Activated CD4-positive, alpha-beta T cell treated with anti-CD3 and anti-CD28 coated beads for 36 hours (primary cell): Measurements from ENCODE around the gene ZDHHC6. TPM values are rescaled to one million over a fixed set of nuclear protein-coding genes. Genes with fewer than 3 reads are reported as not detected.

Source experiments
- ATAC-seq: fragments of 200-7000 bp; cut with Tn5 transposase; one replicate; pipeline ENCODE4 v1.10.0; 2021; ENCODE audit warnings: mild to moderate bottlenecking, moderate library complexity
- CTCF ChIA-PET: fragments of 350-600 bp; sonication (Branson Sonifier 250); formaldehyde crosslinking; loops from one replicate; lab custom pipeline; 2021; ENCODE audit warnings: antibody characterized with exemption; lab: Charles Lee
- POLR2A ChIA-PET: fragments of 350-600 bp; sonication (Branson Sonifier 250); formaldehyde crosslinking; loops from one replicate; lab custom pipeline; 2021; ENCODE audit warnings: antibody characterized with exemption, inconsistent platforms; lab: Charles Lee
- DNase-seq: peaks from one replicate; pipeline ENCODE4 v3.0.0-alpha.2; 2020
- H3K27ac Mint-ChIP-seq: one replicate; pipeline ENCODE4 v1.8.0; 2021; ENCODE audit warnings: mixed read lengths
- H3K27me3 Mint-ChIP-seq: one replicate; pipeline ENCODE4 v1.8.0; 2021; ENCODE audit warnings: mixed read lengths
- H3K36me3 Mint-ChIP-seq: one replicate; pipeline ENCODE4 v1.8.0; 2021; ENCODE audit warnings: low read depth, mixed read lengths
- H3K4me1 Mint-ChIP-seq: one replicate; pipeline ENCODE4 v1.8.0; 2021; ENCODE audit warnings: mixed read lengths
- H3K4me3 Mint-ChIP-seq: one replicate; pipeline ENCODE4 v1.8.0; 2021; ENCODE audit warnings: mild to moderate bottlenecking, moderate library complexity, mixed read lengths
- H3K9me3 Mint-ChIP-seq: one replicate; pipeline ENCODE4 v1.8.0; 2021; ENCODE audit warnings: low read depth, mixed read lengths
- intact Hi-C, 2 experiments: fragments of 100-400 bp; cut with DNase I in 1 of 2; cut with micrococcal nuclease in 1 of 2; formaldehyde crosslinking; loops; one replicate each; pipeline versions ENCODE4 v1.14.2 to v1.15.1; 2022 to 2024; cut with DNase I, micrococcal nuclease
- total RNA-seq, 2 experiments: library from RNA; stranded (reverse); gene quantifications; one replicate each; pipeline ENCODE4 v1.2.3, GENCODE V29; 2021

The ZDHHC6 gene
- total RNA-seq, 2 experiments from 2014 or later = 42.1 to 61.3 TPM

DNA sequence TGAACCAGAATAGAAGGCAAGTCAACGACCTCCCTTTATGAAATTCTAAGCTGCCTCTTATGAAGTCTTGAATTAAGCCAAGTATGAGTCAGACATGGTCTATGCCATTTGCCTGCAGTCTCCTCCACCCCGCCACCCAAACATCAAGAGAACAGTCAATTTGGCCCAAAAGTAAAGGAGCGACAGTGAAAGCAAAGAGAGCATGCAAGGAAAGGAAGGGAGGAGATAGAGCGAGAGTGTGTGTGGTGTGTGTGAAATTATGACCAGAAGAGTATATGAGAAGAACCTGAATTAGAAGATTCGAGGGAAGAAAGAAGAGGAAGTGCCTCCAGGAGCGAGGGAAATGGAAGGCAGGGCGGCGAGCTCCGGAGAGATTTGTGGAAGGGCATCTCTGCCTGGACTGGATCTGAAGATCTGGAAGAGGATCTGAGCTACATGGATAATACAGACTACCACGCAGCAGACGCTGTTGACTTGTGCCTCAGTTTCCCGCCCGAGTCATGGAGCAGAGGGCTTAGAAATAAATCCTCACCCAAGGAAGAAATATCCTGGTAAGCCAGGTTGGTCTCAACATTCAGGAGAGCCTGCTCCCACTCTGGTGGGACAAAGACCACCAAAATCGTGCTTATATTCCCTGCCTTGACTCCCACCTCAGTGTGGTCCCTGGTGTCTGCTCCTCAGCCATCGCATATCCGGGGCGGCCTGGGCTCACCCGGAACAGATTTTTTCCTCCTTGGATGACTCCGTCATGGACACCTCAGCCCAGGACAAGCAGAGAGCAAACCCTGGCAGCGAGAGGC lies 459 bp downstream of the ZDHHC6 start:
- CTCF ChIA-PET = interaction anchor here (0.7 to 2.1 kb wide), 5 partner anchors 10 to 264 kb away, joined by 3 to 8 read pairs (median 3); no protein-coding TSS in a partner anchor
- Mint-ChIP-seq H3K4me1 (peaks cover 53% of the 10 kb centered on the region), H3K27me3 (no peaks in the 10 kb centered on the region)

DNA sequence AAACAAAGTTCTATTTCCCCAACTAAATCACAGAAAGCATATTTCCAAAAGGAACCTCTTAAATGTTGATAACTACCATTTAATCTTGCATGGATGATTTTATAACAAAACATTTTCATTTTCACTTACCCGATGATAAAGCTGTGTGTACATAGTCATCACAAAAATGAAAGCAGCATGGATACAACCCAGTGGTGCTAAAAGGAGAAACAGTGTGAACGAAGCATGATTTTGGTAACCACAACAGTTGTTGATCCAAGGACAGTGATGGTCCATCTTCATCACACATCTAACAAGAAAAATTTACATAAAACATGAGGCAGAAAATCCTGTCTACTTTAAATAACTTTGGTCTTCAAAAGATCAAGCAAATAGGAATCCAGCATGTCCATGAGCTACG lies 4.7 kb downstream of the ZDHHC6 start:
- Mint-ChIP-seq H3K9me3 (no peaks in the 10 kb centered on the region), H3K4me1 (peaks cover 37% of the 10 kb centered on the region), H3K27ac (peak overlapping the region; percentile 79), H3K36me3 (peaks cover 51% of the 10 kb centered on the region), H3K27me3 (no peaks in the 10 kb centered on the region), H3K4me3 (no peak overlapping the region)
- intact Hi-C loops = loop anchor here in 1 of 2 experiments (10.0 kb wide), 1 partner anchor 257 kb away; the partner anchor contains the start of gene GPAM
- DNase-seq = no peak
- ChIA-PET CTCF (interaction anchor here (1.1 to 4.4 kb wide), 6 partner anchors 9 to 93 kb away, joined by 3 to 28 read pairs (median 4); no protein-coding TSS in a partner anchor), POLR2A (no interaction called here)
- ATAC-seq = peak; percentile 43

More for the DNA sequence above, 459 bp downstream of the ZDHHC6 start:
- DNase-seq = peak; percentile 31
- Mint-ChIP-seq H3K4me3 (peak overlapping the region; percentile 84), H3K27ac (peak overlapping the region; percentile 96), H3K9me3 (no peaks in the 10 kb centered on the region), H3K36me3 (peaks cover 42% of the 10 kb centered on the region)
- intact Hi-C loops = loop anchor here (1.0 to 10.0 kb wide), 6 partner anchors 25 to 263 kb away; partner anchors contain the start of gene GPAM (in 2 of the 2)
- POLR2A ChIA-PET = interaction anchor here (1.0 to 1.5 kb wide), 2 partner anchors 11 to 71 kb away, joined by 3 to 4 read pairs; no protein-coding TSS in a partner anchor
- peak; percentile 12 for ATAC-seq

DNA sequence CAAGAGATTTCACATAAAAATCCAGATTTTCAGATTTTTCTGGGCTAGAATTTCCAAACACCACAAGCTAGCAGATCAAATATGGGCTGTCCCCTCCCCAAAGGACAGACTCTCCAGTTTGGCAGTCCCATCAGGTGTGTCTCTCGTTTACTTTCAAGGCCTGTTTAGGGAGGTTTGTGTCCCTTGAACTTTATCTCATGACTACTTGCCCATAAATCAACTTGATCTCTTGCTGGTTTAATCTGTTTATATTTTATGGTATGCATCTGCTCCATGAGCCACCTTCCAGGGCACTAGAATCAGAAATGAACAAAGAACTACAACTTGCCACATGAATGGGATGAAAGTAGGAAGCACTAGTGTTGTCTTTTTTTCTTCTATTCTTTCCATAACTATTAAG lies 5.2 kb downstream of the ZDHHC6 start:
- Mint-ChIP-seq H3K27ac (peak overlapping the region; percentile 79), H3K4me1 (peaks cover 37% of the 10 kb centered on the region), H3K27me3 (no peaks in the 10 kb centered on the region), H3K9me3 (no peaks in the 10 kb centered on the region), H3K36me3 (peaks cover 51% of the 10 kb centered on the region), H3K4me3 (no peak overlapping the region)
- no peak for ATAC-seq
- ChIA-PET CTCF (interaction anchor here (0.6 to 4.4 kb wide), 3 partner anchors 10 to 106 kb away, joined by 3 to 28 read pairs (median 6); no protein-coding TSS in a partner anchor), POLR2A (no interaction called here)
- intact Hi-C loops = loop anchor here in 1 of 2 experiments (10.0 kb wide), 1 partner anchor 257 kb away; the partner anchor contains the start of gene GPAM
- DNase-seq = no peak

DNA sequence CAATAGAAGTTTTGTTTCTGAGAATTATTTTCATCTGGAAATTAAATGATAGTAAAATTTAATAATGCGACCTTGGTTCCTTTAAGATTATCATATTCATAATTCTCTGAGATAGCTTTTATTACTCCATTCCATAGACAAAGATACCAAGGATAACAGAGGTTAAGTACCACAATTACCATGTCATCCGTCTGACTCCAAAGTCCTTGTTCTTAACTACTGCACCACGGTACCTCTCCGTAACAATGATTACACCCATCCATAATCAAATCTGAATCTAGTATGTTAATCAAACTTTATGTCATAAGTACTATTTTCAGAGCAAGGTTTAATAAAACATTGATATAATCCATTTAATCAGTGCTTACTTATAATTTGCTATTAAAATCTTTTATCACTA lies 8.4 kb downstream of the ZDHHC6 start:
- ATAC-seq = no peak
- CTCF ChIA-PET = no interaction called here
- H3K36me3 Mint-ChIP-seq = peaks cover 34% of the 10 kb centered on the region
- POLR2A ChIA-PET = no interaction called here
- no peaks in the 10 kb centered on the region for H3K27me3 Mint-ChIP-seq
- H3K4me1 Mint-ChIP-seq = peaks cover 13% of the 10 kb centered on the region
- DNase-seq = no peak
- H3K9me3 Mint-ChIP-seq = no peaks in the 10 kb centered on the region
- H3K27ac Mint-ChIP-seq = no peak overlapping the region
- intact Hi-C loops = loop anchor here (5.0 kb wide), 2 partner anchors 34 to 121 kb away; no protein-coding TSS in a partner anchor
- H3K4me3 Mint-ChIP-seq = no peak overlapping the region

DNA sequence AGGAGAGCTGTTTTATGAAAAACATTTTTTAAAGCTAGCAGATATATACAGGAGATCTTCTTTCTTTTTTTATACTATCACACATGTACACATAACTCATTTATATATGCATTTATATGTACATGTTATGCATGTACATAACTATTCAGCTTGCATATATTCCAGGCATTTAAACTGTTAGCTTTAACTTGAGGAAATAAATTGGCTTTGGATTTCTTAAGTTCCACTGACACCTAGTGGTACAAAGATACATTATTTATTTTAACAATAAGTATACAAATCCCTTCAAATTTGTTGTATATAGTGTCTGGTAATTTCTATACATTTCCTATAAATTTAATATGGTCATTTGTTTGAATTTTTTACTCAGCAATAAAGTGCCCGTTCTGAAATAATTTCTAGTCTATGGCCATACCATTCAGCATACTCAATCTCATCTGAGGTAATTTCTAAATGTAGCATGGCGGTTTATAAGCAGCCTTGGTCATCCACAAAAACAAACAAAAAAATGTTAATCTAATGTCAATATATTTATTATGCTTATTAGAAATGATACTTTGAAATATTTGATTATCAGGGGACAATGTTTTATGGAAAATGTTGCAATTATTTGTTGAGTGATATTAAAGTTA lies 11.6 kb downstream of the ZDHHC6 start:
- ChIA-PET POLR2A (no interaction called here), CTCF (interaction anchor here (0.6 to 3.1 kb wide), 22 partner anchors 8 to 297 kb away, joined by 3 to 29 read pairs (median 4); no protein-coding TSS in a partner anchor)
- H3K27me3 Mint-ChIP-seq = no peaks in the 10 kb centered on the region
- H3K9me3 Mint-ChIP-seq = no peaks in the 10 kb centered on the region
- no peak for ATAC-seq
- DNase-seq = no peak
- H3K36me3 Mint-ChIP-seq = peaks cover 26% of the 10 kb centered on the region
- no peak overlapping the region for H3K4me3 Mint-ChIP-seq
- intact Hi-C loops = loop anchor here (2.0 to 5.0 kb wide), 3 partner anchors 37 to 120 kb away; no protein-coding TSS in a partner anchor
- H3K27ac Mint-ChIP-seq = no peak overlapping the region
- no peaks in the 10 kb centered on the region for H3K4me1 Mint-ChIP-seq

DNA sequence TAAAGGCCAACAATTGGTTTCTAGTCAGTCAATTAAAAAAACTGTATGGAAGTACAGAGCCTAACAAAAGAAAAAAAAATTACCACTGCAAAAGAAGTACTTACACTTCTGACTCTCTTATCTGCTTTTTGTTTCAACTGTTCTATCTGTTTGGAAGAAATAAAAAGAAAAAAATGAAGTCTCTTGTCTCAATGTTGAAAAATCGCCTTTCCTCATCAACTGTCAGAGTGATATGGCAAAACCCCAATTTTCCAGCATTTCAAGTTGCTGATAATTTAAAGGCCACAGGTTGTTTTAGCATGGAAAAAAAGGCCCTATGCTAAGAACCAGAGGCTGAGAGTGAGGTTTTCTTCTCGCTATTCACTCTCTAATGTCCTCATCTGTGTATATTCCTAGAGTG lies 13.6 kb downstream of the ZDHHC6 start:
- Mint-ChIP-seq H3K36me3 (peaks cover 30% of the 10 kb centered on the region), H3K4me1 (no peaks in the 10 kb centered on the region), H3K4me3 (no peak overlapping the region), H3K27ac (no peak overlapping the region), H3K27me3 (no peaks in the 10 kb centered on the region), H3K9me3 (no peaks in the 10 kb centered on the region)
- CTCF ChIA-PET = interaction anchor here (1.1 to 2.9 kb wide), 3 partner anchors 10 to 118 kb away, joined by 3 to 20 read pairs (median 5); no protein-coding TSS in a partner anchor
- DNase-seq (no peak), ATAC-seq (no peak)
- intact Hi-C loops = no loop called here
- POLR2A ChIA-PET = no interaction called here

DNA sequence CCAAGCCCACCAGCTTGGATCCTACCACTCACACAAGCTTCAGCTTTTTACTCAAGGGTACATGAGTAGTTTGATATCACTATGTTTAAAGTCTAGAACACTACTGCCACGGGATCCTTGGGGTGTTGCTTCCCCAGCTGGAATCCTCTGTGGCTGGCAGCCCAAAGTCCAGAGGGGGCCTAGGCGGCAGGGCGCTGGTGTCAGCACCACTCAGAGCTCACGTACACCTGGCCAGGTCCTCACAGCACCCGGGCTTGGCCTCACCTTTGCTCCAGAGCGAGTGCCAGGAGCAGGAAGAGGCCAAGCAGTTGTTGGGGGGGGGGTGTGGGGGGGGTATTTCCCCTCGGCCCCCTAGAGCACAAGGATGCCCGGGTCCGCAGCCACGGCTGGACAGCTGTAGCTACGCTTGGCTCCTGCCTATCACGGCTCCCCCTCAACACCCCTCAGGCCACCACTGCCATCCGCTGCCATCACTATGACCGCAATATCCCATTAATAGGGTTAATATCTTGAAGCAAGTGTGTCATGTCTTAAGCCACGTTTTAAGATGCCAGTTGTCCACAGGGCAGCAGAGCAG lies 17.0 kb downstream of the ZDHHC6 start:
- Mint-ChIP-seq H3K27ac (peak overlapping the region; percentile 82), H3K4me1 (no peaks in the 10 kb centered on the region), H3K27me3 (no peaks in the 10 kb centered on the region), H3K36me3 (peaks cover 46% of the 10 kb centered on the region), H3K4me3 (no peak overlapping the region), H3K9me3 (no peaks in the 10 kb centered on the region)
- ATAC-seq (no peak), DNase-seq (no peak)
- ChIA-PET CTCF (interaction anchor here (1.3 kb wide), 1 partner anchor 42 kb away, joined by 4 read pairs; no protein-coding TSS in a partner anchor), POLR2A (no interaction called here)
- intact Hi-C loops = no loop called here

DNA sequence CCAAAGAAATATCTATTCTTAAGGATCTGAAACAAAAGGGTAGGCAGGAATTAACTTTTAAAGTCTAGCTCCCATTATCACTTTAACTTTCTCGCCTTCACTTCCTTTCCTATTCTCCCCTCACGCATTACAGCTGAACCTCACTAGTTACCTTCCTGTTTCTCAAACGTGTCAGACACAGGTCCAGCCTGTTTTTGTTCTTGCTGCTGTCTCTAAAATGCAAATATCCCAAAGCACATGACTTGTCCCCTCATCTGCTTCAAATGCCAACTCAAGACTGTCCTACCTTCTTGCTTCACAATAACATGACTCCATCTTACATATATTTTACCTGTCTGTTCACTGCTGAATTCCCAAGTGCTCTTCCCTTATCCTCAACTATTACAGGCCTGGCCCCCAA lies 17.6 kb downstream of the ZDHHC6 start:
- Mint-ChIP-seq H3K27ac (peak overlapping the region; percentile 82), H3K27me3 (no peaks in the 10 kb centered on the region), H3K36me3 (peaks cover 46% of the 10 kb centered on the region), H3K4me3 (no peak overlapping the region), H3K9me3 (no peaks in the 10 kb centered on the region), H3K4me1 (no peaks in the 10 kb centered on the region)
- intact Hi-C loops = no loop called here
- POLR2A ChIA-PET = interaction anchor here (0.9 kb wide), 1 partner anchor 55 kb away, joined by 3 read pairs; no protein-coding TSS in a partner anchor
- CTCF ChIA-PET = interaction anchor here (1.3 kb wide), 1 partner anchor 43 kb away, joined by 4 read pairs; no protein-coding TSS in a partner anchor
- ATAC-seq (no peak), DNase-seq (no peak)

DNA sequence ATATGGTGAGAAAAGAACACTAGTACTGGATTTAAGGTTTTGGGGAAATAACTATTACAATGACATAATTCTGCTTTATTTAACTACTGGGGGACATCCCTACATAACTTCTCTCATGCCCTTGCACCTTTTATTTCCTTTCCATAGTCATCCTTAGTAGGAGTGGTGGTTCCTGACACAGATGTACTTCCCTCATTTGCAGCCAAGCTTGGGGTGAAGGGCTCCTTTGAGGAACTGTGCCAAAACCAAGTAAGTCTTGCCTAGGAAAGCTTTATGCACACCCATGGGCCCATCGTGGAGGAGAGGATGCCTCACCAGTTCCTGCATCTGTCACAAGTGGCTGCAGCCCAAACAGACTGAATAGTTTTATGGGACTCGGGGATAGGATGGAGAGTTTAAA lies 20.6 kb downstream of the ZDHHC6 start:
- no peak overlapping the region for H3K27ac Mint-ChIP-seq
- POLR2A ChIA-PET = no interaction called here

DNA sequence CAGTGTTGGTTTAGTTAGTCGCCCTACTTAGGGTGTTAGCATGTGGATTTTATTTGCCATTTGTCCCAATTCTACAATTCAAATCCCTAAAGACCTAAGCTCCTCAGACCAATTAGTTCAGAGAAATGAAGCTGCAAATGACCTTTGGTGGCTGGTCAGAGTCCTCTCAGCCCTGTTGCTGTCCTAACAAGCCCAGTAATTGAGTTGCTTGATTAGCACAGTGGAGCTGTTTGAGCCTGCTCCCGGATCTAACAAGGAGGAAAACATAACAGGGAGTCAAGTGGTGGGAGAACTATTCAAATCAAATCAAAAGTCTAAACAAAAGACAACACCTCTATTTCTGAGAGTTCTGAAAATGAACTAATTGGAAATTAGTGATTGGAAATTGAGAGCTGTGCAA lies 22.1 kb downstream of the ZDHHC6 start:
- no peak for ATAC-seq
- no peaks in the 10 kb centered on the region for H3K27me3 Mint-ChIP-seq
- POLR2A ChIA-PET = no interaction called here
- no peak overlapping the region for H3K4me3 Mint-ChIP-seq
- H3K9me3 Mint-ChIP-seq = no peaks in the 10 kb centered on the region
- no peaks in the 10 kb centered on the region for H3K4me1 Mint-ChIP-seq
- H3K27ac Mint-ChIP-seq = no peak overlapping the region
- peaks cover 45% of the 10 kb centered on the region for H3K36me3 Mint-ChIP-seq
- intact Hi-C loops = no loop called here
- DNase-seq = no peak
- CTCF ChIA-PET = interaction anchor here (0.7 to 3.5 kb wide), 5 partner anchors 11 to 289 kb away, joined by 3 to 19 read pairs (median 4); no protein-coding TSS in a partner anchor

More for the DNA sequence above, 20.6 kb downstream of the ZDHHC6 start:
- no peak overlapping the region for H3K4me3 Mint-ChIP-seq
- DNase-seq (no peak), ATAC-seq (no peak)
- no peaks in the 10 kb centered on the region for H3K4me1 Mint-ChIP-seq
- CTCF ChIA-PET = interaction anchor here (1.4 to 3.5 kb wide), 3 partner anchors 10 to 46 kb away, joined by 4 to 19 read pairs (median 4); no protein-coding TSS in a partner anchor
- H3K9me3 Mint-ChIP-seq = no peaks in the 10 kb centered on the region
- H3K27me3 Mint-ChIP-seq = no peaks in the 10 kb centered on the region
- intact Hi-C loops = no loop called here
- peaks cover 49% of the 10 kb centered on the region for H3K36me3 Mint-ChIP-seq

DNA sequence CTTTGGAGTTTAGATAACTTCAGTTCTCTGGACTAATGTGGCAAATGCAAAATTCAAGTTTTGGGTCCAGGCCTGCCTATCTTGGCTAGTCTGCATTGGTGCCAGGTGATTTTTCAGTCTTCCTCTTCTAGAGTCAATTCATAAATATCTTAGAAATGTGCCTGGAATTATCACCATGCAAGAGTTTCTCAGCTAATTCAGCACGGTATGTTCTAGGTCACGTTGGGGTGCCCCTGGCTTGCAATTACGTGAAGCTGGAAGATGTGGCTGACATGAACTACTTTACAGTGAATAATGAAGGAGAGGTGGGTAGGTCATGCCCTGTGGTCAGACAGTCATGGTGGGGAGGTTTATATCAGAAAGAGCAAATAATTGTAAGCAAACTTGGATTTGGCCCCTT lies 25.0 kb downstream of the ZDHHC6 start:
- Mint-ChIP-seq H3K27me3 (no peaks in the 10 kb centered on the region), H3K27ac (peak overlapping the region; percentile 29), H3K36me3 (peaks cover 37% of the 10 kb centered on the region), H3K4me1 (no peaks in the 10 kb centered on the region), H3K9me3 (no peaks in the 10 kb centered on the region), H3K4me3 (no peak overlapping the region)
- intact Hi-C loops = no loop called here
- DNase-seq (no peak), ATAC-seq (no peak)
- ChIA-PET POLR2A (no interaction called here), CTCF (no interaction called here)
